K562 treated with DMSO at 1 percent for 24 hours (cell line): ENCODE results near the gene PRKCG. TPM values are rescaled to one million over a fixed set of nuclear protein-coding genes. Genes with fewer than 3 reads are reported as not detected.

ENCODE experiments used
- total RNA-seq: library from RNA; unstranded; fragments of 300-600 nt; gene quantifications from 2 replicates; pipeline ENCODE4 v1.2.3, GENCODE V29; 2022; ENCODE audit warnings: low read depth; ENCODE audit not compliant: insufficient read depth

Gene PRKCG
- total RNA-seq = 0.08 TPM in 1 of 2 replicates, not detected in the other

DNA sequence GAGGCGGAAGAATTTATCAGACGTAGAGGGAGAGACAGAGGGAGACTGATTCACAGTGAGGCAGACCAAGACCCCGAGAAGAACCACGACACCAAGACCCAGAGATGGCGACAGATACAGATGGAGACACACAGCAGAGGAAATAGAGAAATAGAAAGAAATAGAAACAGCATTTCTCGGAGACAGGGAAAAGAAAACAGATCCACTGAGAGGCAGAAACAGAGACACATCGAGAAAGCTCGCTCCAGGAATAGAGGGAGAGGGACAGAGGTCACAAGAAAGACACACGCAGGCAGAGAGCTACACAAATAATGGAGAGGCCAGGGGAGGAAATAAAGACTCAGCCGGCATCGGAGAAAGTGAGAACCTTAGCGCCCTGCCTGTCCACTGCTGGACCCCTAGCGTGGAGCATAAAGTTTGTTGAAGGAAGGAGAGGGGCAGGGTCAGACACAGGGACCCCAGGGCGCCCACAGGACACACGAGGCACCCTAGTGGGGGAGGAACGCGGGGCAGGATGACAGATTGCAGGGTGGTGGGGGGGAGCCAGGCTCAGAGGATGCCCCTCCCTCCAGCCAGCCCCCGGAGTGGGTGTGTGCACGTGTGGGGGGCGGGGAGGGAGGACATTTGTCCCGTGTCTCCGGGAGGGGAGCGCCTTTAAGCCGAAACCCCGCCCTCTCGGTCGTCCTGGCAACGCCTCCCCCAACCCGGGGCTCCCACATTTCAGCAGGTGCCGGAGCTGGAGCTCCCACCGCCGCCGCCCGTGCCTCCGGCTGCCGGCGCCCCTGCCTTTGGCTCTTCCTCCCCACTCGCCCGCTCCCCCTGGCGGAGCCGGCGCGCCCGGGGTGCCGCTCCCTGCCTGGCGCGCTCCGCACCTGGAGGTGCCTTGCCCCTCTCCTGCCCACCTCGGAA, at the start of gene PRKCG:
Gene PRKCG (plus strand): TSS at position 716 of the 909 bp plus-strand sequence. CDS start 298 bp downstream, outside the sequence.

GRCh38 chr19:53867225-53868090, 14.5 kb upstream of the PRKCG start, which contains the start of gene MYADM:
Gene MYADM, plus strand, starts transcription at chr19:53867883. Its CDS starts 5,647 bp downstream, at chr19:53873530.

GRCh38 chr19:53908935-53909415, 27.0 kb downstream of the PRKCG start, which contains the start of gene CACNG7:
Gene CACNG7, plus strand, starts transcription at chr19:53909278. Its CDS starts 3,554 bp downstream, at chr19:53912832.

Other genes starting within 250 kb of the PRKCG start
- gene NLRP12, start 57.9 kb upstream of the PRKCG start, total RNA-seq = 0.17 and 0.29 TPM in 2 replicates
- gene MYADM, start 14.3 kb upstream of the PRKCG start, total RNA-seq = 36.2 and 59.6 TPM in 2 replicates
- not detected in 2 replicates for gene CACNG7, start 27.1 kb downstream of the PRKCG start, total RNA-seq
- gene CACNG8, start 80.7 kb downstream of the PRKCG start, total RNA-seq = not detected in 2 replicates
- gene CACNG6, start 109.4 kb downstream of the PRKCG start, total RNA-seq = not detected in 2 replicates
- gene VSTM1, start 181.7 kb downstream of the PRKCG start, total RNA-seq = not detected in 2 replicates
- gene TARM1, start 199.2 kb downstream of the PRKCG start, total RNA-seq = not detected in 2 replicates
- 1.4 and 1.9 TPM in 2 replicates for gene OSCAR, start 218.6 kb downstream of the PRKCG start, total RNA-seq
- gene NDUFA3, start 220.7 kb downstream of the PRKCG start, total RNA-seq = 86.4 and 133 TPM in 2 replicates
- gene TFPT, start 233.5 kb downstream of the PRKCG start, total RNA-seq = 9.7 and 20.2 TPM in 2 replicates
- gene PRPF31, start 233.6 kb downstream of the PRKCG start, total RNA-seq = 90.1 and 106 TPM in 2 replicates